Endodermal cell (in vitro differentiated cells): Measurements from ENCODE around the gene ARID5B. TPM values are rescaled to one million over a fixed set of nuclear protein-coding genes. Genes with fewer than 3 reads are reported as not detected.

ENCODE experiments used
- DNase-seq: peaks from one replicate; pipeline ENCODE4 v3.0.0-alpha.2; 2017
- H3K27ac ChIP-seq: 2 replicates; pipeline ENCODE4 v1.5.1; 2013; ENCODE audit warnings: mild to moderate bottlenecking, low read depth, low read length, moderate library complexity
- H3K27me3 ChIP-seq: 2 replicates; pipeline ENCODE4 v1.6.1; 2013; ENCODE audit warnings: mild to moderate bottlenecking, low read length, moderate library complexity; ENCODE audit not compliant: insufficient read depth, control insufficient read depth, poor library complexity, severe bottlenecking
- H3K36me3 ChIP-seq: 2 replicates; pipeline ENCODE4 v1.7.0; 2013; ENCODE audit warnings: mild to moderate bottlenecking, low read length, moderate library complexity; ENCODE audit not compliant: control insufficient read depth, insufficient read depth
- H3K4me1 ChIP-seq: one replicate; pipeline ENCODE4 v1.7.0; 2013; ENCODE audit warnings: low read length; ENCODE audit not compliant: control insufficient read depth, insufficient read depth
- H3K4me3 ChIP-seq: 2 replicates; pipeline ENCODE4 v1.5.1; 2013; ENCODE audit warnings: mild to moderate bottlenecking, low read length, moderate library complexity
- H3K9ac ChIP-seq: 2 replicates; pipeline ENCODE4 v1.6.1; 2013; ENCODE audit warnings: mild to moderate bottlenecking, low read length, moderate library complexity; ENCODE audit not compliant: poor library complexity, severe bottlenecking; ENCODE audit errors: extremely low read depth
- H3K9me3 ChIP-seq: 2 replicates; pipeline ENCODE4 v1.6.1; 2013; ENCODE audit warnings: mild to moderate bottlenecking, low read length, moderate library complexity; ENCODE audit not compliant: control insufficient read depth
- H3K27ac Mint-ChIP-seq: 2 replicates; pipeline ENCODE4 v1.8.0; 2020; ENCODE audit warnings: mixed read lengths
- H3K27me3 Mint-ChIP-seq: 2 replicates; pipeline ENCODE4 v1.8.0; 2021; ENCODE audit warnings: mild to moderate bottlenecking, mixed read lengths; ENCODE audit not compliant: insufficient read depth
- H3K36me3 Mint-ChIP-seq: 2 replicates; pipeline ENCODE4 v1.8.0; 2020; ENCODE audit warnings: low read depth, mixed read lengths
- H3K4me1 Mint-ChIP-seq: 2 replicates; pipeline ENCODE4 v1.8.0; 2020; ENCODE audit warnings: mixed read lengths
- H3K4me3 Mint-ChIP-seq: 2 replicates; pipeline ENCODE4 v1.8.0; 2020; ENCODE audit warnings: mild to moderate bottlenecking, moderate library complexity, mixed read lengths
- H3K9me3 Mint-ChIP-seq: 2 replicates; pipeline ENCODE4 v1.8.0; 2020; ENCODE audit warnings: mild to moderate bottlenecking, mixed read lengths
- CTCF ChIP-seq: fragments of 200-600 bp; sonication (generic); conservative IDR thresholded peaks from 2 replicates; pipeline ENCODE4 v1.5.0; 2021; ENCODE audit warnings: antibody characterized with exemption, mild to moderate bottlenecking
- WGBS, 2 experiments: methylation state at CpG; one replicate each; pipeline versions ENCODE4 v1.1.5 to v1.1.7; 2013; ENCODE audit warnings: missing lambda C conversion rate in 2 of 2, mixed read lengths in 1 of 2; ENCODE audit not compliant: insufficient coverage in 1 of 2, insufficient read length in 1 of 2; 5-methylcytosine and 5-hydroxymethylcytosine counted together
- total RNA-seq, 2 donors: library from RNA; stranded (reverse); fragmentation: NEBNext Ultra II Directional in 1 of 2; extraction: Animal tissue kit (Norgen Biotek cat#: 25700) in 1 of 2; gene quantifications; 2 replicates in 1 of 2; 3 replicates in 1 of 2; pipeline ENCODE4 v1.2.1, GENCODE V29; 2021

The ARID5B gene
- total RNA-seq, 2 donors from 2014 or later: 1.2 to 1.8 TPM

- Mint-ChIP-seq H3K4me1 (peaks cover 59% of the 10 kb centered on the region), H3K36me3 (peaks cover 7% of the 10 kb centered on the region), H3K27me3 (no peaks in the 10 kb centered on the region), H3K27ac (peak overlapping the region; percentile 36), H3K4me3 (no peak overlapping the region), H3K9me3 (no peaks in the 10 kb centered on the region)
- H3K9me3 ChIP-seq: no peaks in the 10 kb centered on the region
- peak overlapping the region; percentile 71 for H3K4me3 ChIP-seq
- WGBS, 2 experiments: 64 to 80% methylated on average over 8 to 9 of the region's 9 CpGs
- no peak overlapping the region for H3K9ac ChIP-seq
- H3K27me3 ChIP-seq: no peaks in the 10 kb centered on the region
- no peak for TF ChIP-seq CTCF
- no peak for DNase-seq
- H3K36me3 ChIP-seq: no peaks in the 10 kb centered on the region
- H3K4me1 ChIP-seq: peaks cover 22% of the 10 kb centered on the region
- H3K27ac ChIP-seq: peak overlapping the region; percentile 63
Observed at GRCh38 chr10:62050893-62051433, 149.5 kb downstream of the ARID5B start.

- H3K9me3 Mint-ChIP-seq: no peaks in the 10 kb centered on the region
- H3K9me3 ChIP-seq: no peaks in the 10 kb centered on the region
- H3K27ac ChIP-seq: no peak overlapping the region
- no peaks in the 10 kb centered on the region for H3K27me3 ChIP-seq
- H3K4me3 Mint-ChIP-seq: no peak overlapping the region
- H3K4me1 ChIP-seq: peaks cover 20% of the 10 kb centered on the region
- H3K36me3 ChIP-seq: no peaks in the 10 kb centered on the region
- no peak overlapping the region for H3K4me3 ChIP-seq
- H3K4me1 Mint-ChIP-seq: peaks cover 46% of the 10 kb centered on the region
- no peak overlapping the region for H3K9ac ChIP-seq
- WGBS, 2 experiments: 92 to 97% methylated on average over 3 to 4 of the region's 4 CpGs
- peaks cover 7% of the 10 kb centered on the region for H3K36me3 Mint-ChIP-seq
- no peak overlapping the region for H3K27ac Mint-ChIP-seq
- no peak for DNase-seq
- TF ChIP-seq CTCF: no peak
- no peaks in the 10 kb centered on the region for H3K27me3 Mint-ChIP-seq
Observed at GRCh38 chr10:62052276-62052675, 150.8 kb downstream of the ARID5B start.

- TF ChIP-seq CTCF: no peak
- no peak overlapping the region for H3K27ac Mint-ChIP-seq
- Histone ChIP-seq H3K4me1 (peaks cover 12% of the 10 kb centered on the region), H3K9me3 (no peaks in the 10 kb centered on the region), H3K27ac (no peak overlapping the region), H3K9ac (no peak overlapping the region), H3K36me3 (no peaks in the 10 kb centered on the region), H3K27me3 (no peaks in the 10 kb centered on the region), H3K4me3 (no peak overlapping the region)
- H3K4me3 Mint-ChIP-seq: no peak overlapping the region
- peaks cover 7% of the 10 kb centered on the region for H3K36me3 Mint-ChIP-seq
- H3K9me3 Mint-ChIP-seq: no peaks in the 10 kb centered on the region
- H3K27me3 Mint-ChIP-seq: no peaks in the 10 kb centered on the region
- WGBS, 2 experiments: 100% methylated on average over 2 of the region's 2 CpGs
- H3K4me1 Mint-ChIP-seq: peaks cover 31% of the 10 kb centered on the region
- no peak for DNase-seq
Observed at GRCh38 chr10:62053860-62054259, 152.4 kb downstream of the ARID5B start.
